Measurements from ENCODE around the gene MORN3. TPM values are rescaled to one million over a fixed set of nuclear protein-coding genes. Genes with fewer than 3 reads are reported as not detected.

Gene MORN3
- total and polyA plus RNA-seq, 9 of the 15 experiments (the other 6 are each of a cell fraction or from before 2014, with no cell fraction given): 0.09 to 0.27 (median 0.20) TPM

DNA sequence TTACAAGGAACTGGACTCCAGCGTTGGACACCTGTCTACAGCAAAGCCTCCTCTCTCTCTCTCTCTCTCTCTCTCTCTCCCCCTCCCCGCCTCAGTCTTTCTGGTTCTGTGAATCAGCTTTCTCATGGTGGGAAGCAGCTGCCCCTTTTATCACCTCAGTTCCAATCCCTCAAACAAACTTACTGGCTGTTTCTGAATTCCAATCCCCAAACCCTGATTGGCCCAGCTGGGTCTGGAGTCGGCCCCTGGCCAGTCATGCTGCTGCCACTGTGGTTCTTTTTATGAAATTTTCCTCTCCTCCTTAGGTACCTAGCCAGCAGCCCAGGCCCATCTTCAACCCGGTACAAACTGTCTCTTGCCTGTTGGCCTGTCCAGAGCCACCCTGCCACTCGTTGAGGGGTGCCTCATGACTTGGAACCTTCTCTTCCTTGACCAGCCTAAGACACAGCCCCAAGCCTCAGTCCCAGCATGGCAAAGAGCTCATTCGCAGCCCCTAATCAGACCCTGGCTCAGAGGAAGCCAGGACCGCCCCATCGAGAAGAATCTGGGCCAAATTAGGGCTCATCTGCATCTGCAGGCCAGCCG is 9.4 kb upstream of the MORN3 start:
- H3K27ac ChIP-seq (ENCODE audit: extremely low read depth, low read depth, low read length): no peak overlapping the region
- no peaks in the 10 kb centered on the region for H3K9me1 ChIP-seq (ENCODE audit: control insufficient read depth, insufficient read depth, low read length)
- no peak overlapping the region for H3K4me3 ChIP-seq
- H3K79me2 ChIP-seq (ENCODE audit: control insufficient read depth, insufficient read depth, low read length): no peaks in the 10 kb centered on the region
- ATAC-seq (peak; percentile 46), FAIRE-seq (no peak), DNase-seq (ENCODE audit: extremely low read depth in 1 of 4, low spot score in 3 of 4) (peak in 3 of 4 experiments; percentile 27 to 36 (median 33))
- ChIA-PET CTCF (ENCODE audit: low intra/inter-chr PET ratio) (no interaction called here), POLR2A (interaction anchor here (1.0 to 1.2 kb wide), 2 partner anchors 10 to 17 kb away, joined by 3 read pairs; no protein-coding TSS in a partner anchor)
- H3K36me3 ChIP-seq (ENCODE audit: control insufficient read depth, insufficient read depth, low read length): no peaks in the 10 kb centered on the region
- H3K9ac ChIP-seq (ENCODE audit: insufficient read depth in 1 of 2, low read depth in 2 of 2, low read length in 2 of 2): peak overlapping the region in 1 of 2 experiments; percentile 54; a peak in 2 of 4 replicates
- H3K4me1 ChIP-seq (replicated peaks in 1 of 2; ENCODE audit: control insufficient read depth in 2 of 2, insufficient read depth in 2 of 2, low read length in 2 of 2): peaks cover 2 to 4% of the 10 kb centered on the region in 2 experiments; a peak in 2 of 5 replicates
- H3K27me3 ChIP-seq (ENCODE audit: control insufficient read depth in 2 of 2, insufficient read depth in 2 of 2, low read length in 2 of 2): no peaks in the 10 kb centered on the region
- H3K4me2 ChIP-seq (ENCODE audit: insufficient read depth, low read length): no peak overlapping the region
- intact Hi-C loops (cut with micrococcal nuclease): no loop called here
- TSS peak; percentile 44 for BruUV-seq (replicated peaks)
- H3K9me3 ChIP-seq (replicated peaks; ENCODE audit: control insufficient read depth, insufficient read depth, low read depth, low read length): no peaks in the 10 kb centered on the region
- 58% methylated on average over 8 of the region's 9 CpGs for WGBS (ENCODE audit: insufficient coverage, low coverage, missing lambda C conversion rate)
- no peaks in the 10 kb centered on the region for H4K20me1 ChIP-seq (replicated peaks; ENCODE audit: control insufficient read depth, insufficient read depth, low read length)
- no peak overlapping the region for H2AFZ ChIP-seq (ENCODE audit: low read depth, low read length)
- TF ChIP-seq MTA2 (IDR thresholded peaks at IDR 0.05; ENCODE audit: low read depth) (no peak), TFAP4 (CRISPR knock-in tag; IDR thresholded peaks at IDR 0.05; ENCODE audit: borderline replicate concordance) (peak; percentile 25; the same call in 1 of the 2 replicates)
- in situ Hi-C loops (cut with MboI): no loop called here

GRCh38 chr12:121678305-121678704 is 8.9 kb upstream of the MORN3 start:
- Histone ChIP-seq H3K27ac (ENCODE audit: extremely low read depth, low read depth, low read length) (no peak overlapping the region), H3K9ac (ENCODE audit: insufficient read depth in 1 of 2, low read depth in 2 of 2, low read length in 2 of 2) (no peak overlapping the region), H3K4me2 (ENCODE audit: insufficient read depth, low read length) (no peak overlapping the region), H3K9me3 (replicated peaks; ENCODE audit: control insufficient read depth, insufficient read depth, low read depth, low read length) (no peaks in the 10 kb centered on the region), H3K79me2 (ENCODE audit: control insufficient read depth, insufficient read depth, low read length) (no peaks in the 10 kb centered on the region), H3K36me3 (ENCODE audit: control insufficient read depth, insufficient read depth, low read length) (no peaks in the 10 kb centered on the region), H3K4me3 (no peak overlapping the region), H3K4me1 (replicated peaks in 1 of 2; ENCODE audit: control insufficient read depth in 2 of 2, insufficient read depth in 2 of 2, low read length in 2 of 2) (peaks cover 2 to 4% of the 10 kb centered on the region in 2 experiments; a peak in 2 of 5 replicates), H2AFZ (ENCODE audit: low read depth, low read length) (no peak overlapping the region), H3K9me1 (ENCODE audit: control insufficient read depth, insufficient read depth, low read length) (no peaks in the 10 kb centered on the region), H4K20me1 (replicated peaks; ENCODE audit: control insufficient read depth, insufficient read depth, low read length) (no peaks in the 10 kb centered on the region), H3K27me3 (ENCODE audit: control insufficient read depth in 2 of 2, insufficient read depth in 2 of 2, low read length in 2 of 2) (no peaks in the 10 kb centered on the region)
- BruUV-seq (replicated peaks): no TSS peak
- WGBS (ENCODE audit: insufficient coverage, low coverage, missing lambda C conversion rate): 64% methylated on average over 3 of the region's 3 CpGs
- no peak for ATAC-seq
- ChIA-PET POLR2A (interaction anchor here (1.0 to 1.2 kb wide), 2 partner anchors 11 to 17 kb away, joined by 3 read pairs; no protein-coding TSS in a partner anchor), CTCF (ENCODE audit: low intra/inter-chr PET ratio) (no interaction called here)
- in situ Hi-C loops (cut with MboI) (no loop called here), intact Hi-C loops (cut with micrococcal nuclease) (no loop called here)
- DNase-seq (ENCODE audit: extremely low read depth in 1 of 4, low spot score in 3 of 4): no peak
- no peak for FAIRE-seq
- no peak for TF ChIP-seq ZNF644 (tag; IDR thresholded peaks at IDR 0.05; ENCODE audit: low read depth)
- TF ChIP-seq, protein P1, sequence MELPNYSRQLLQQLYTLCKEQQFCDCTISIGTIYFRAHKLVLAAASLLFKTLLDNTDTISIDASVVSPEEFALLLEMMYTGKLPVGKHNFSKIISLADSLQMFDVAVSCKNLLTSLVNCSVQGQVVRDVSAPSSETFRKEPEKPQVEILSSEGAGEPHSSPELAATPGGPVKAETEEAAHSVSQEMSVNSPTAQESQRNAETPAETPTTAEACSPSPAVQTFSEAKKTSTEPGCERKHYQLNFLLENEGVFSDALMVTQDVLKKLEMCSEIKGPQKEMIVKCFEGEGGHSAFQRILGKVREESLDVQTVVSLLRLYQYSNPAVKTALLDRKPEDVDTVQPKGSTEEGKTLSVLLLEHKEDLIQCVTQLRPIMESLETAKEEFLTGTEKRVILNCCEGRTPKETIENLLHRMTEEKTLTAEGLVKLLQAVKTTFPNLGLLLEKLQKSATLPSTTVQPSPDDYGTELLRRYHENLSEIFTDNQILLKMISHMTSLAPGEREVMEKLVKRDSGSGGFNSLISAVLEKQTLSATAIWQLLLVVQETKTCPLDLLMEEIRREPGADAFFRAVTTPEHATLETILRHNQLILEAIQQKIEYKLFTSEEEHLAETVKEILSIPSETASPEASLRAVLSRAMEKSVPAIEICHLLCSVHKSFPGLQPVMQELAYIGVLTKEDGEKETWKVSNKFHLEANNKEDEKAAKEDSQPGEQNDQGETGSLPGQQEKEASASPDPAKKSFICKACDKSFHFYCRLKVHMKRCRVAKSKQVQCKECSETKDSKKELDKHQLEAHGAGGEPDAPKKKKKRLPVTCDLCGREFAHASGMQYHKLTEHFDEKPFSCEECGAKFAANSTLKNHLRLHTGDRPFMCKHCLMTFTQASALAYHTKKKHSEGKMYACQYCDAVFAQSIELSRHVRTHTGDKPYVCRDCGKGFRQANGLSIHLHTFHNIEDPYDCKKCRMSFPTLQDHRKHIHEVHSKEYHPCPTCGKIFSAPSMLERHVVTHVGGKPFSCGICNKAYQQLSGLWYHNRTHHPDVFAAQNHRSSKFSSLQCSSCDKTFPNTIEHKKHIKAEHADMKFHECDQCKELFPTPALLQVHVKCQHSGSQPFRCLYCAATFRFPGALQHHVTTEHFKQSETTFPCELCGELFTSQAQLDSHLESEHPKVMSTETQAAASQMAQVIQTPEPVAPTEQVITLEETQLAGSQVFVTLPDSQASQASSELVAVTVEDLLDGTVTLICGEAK (IDR thresholded peaks at IDR 0.05): no peak
- TF ChIP-seq, protein P1 (CRISPR knock-in tag; IDR thresholded peaks at IDR 0.05): no peak
